ENCODE measurements around the gene ZNF98. TPM values are rescaled to one million over a fixed set of nuclear protein-coding genes. Genes with fewer than 3 reads are reported as not detected.

ZNF98 gene
- total RNA-seq, 1 experiment from 2014 or later = not detected

- TF ChIP-seq IRF1 (CRISPR knock-in tag; IDR thresholded peaks at IDR 0.05) = no peak
- TF ChIP-seq TP53 (CRISPR knock-in tag; IDR thresholded peaks at IDR 0.05) = no peak
- Mint-ChIP-seq H3K4me3 (no peak overlapping the region), H3K27me3 (ENCODE audit: low read depth) (peaks cover 9% of the 10 kb centered on the region; the same call in 1 of the 2 replicates), H3K4me1 (no peaks in the 10 kb centered on the region), H3K36me3 (peaks cover 65% of the 10 kb centered on the region), H3K27ac (no peak overlapping the region), H3K9me3 (peaks cover 69% of the 10 kb centered on the region)
- ChIA-PET CTCF (no interaction called here), POLR2A (no interaction called here)
- ATAC-seq (no peak), DNase-seq (ENCODE audit: low spot score) (no peak)
Measured at GRCh38 chr19:22354665-22355064, 67.5 kb downstream of the ZNF98 start.

Other genes with a start within 250 kb of the ZNF98 start
- gene ZNF676, start 225.4 kb downstream of the ZNF98 start, total RNA-seq (2021) = not detected in 3 replicates
- not detected in 3 replicates for gene ZNF729, start 135.9 kb downstream of the ZNF98 start, total RNA-seq (2021)
- 0.09 to 0.17 TPM (median 0.11 TPM) in 3 replicates for gene ZNF492, start 212.0 kb upstream of the ZNF98 start, total RNA-seq (2021)